GM12878 (cell line): ENCODE measurements around the gene NEAT1. TPM values are rescaled to one million over a fixed set of nuclear protein-coding genes. Genes with fewer than 3 reads are reported as not detected.

Source experiments
- BHLHE40 ChIP-seq, 2 experiments: fragments of 450-650 bp in 1 of 2; IDR thresholded peaks; 2 replicates each; pipeline ENCODE4 v1.6.1; 2011 to 2017; ENCODE audit warnings: low read depth in 2 of 2, borderline replicate concordance in 1 of 2, improper control_type of control experiment in 1 of 2, low read length in 1 of 2, mild to moderate bottlenecking in 1 of 2
- HDGF ChIP-seq: fragments of 450-650 bp; IDR thresholded peaks from 2 replicates; pipeline ENCODE4 v1.6.1; 2016; ENCODE audit warnings: antibody characterized with exemption
- MYC ChIP-seq: IDR thresholded peaks from 2 replicates; pipeline ENCODE4 v1.6.1; 2011; ENCODE audit warnings: mild to moderate bottlenecking, low read length, moderate library complexity, inconsistent platforms; ENCODE audit not compliant: insufficient read depth, insufficient replicate concordance, insufficient read length, severe bottlenecking
- NBN ChIP-seq: fragments of 450-650 bp; IDR thresholded peaks from 2 replicates; pipeline ENCODE4 v1.6.1; 2016
- NFIC ChIP-seq: IDR thresholded peaks from 2 replicates; pipeline ENCODE4 v1.6.1; 2012; ENCODE audit warnings: low read depth, mild to moderate bottlenecking, inconsistent platforms, low read length, moderate library complexity
- POLR2AphosphoS2 ChIP-seq: IDR thresholded peaks from 2 replicates; pipeline ENCODE4 v1.6.1; 2011; ENCODE audit warnings: low read depth, mild to moderate bottlenecking, low read length, improper control_type of control experiment, moderate library complexity
- RAD21 ChIP-seq: IDR thresholded peaks from 2 replicates; pipeline ENCODE4 v1.6.1; 2011; ENCODE audit warnings: mild to moderate bottlenecking, low read depth, low read length, moderate library complexity; ENCODE audit not compliant: insufficient read depth
- RAD51 ChIP-seq: fragments of 450-650 bp; IDR thresholded peaks from 2 replicates; pipeline ENCODE4 v1.6.1; 2016; ENCODE audit warnings: moderate library complexity, mild to moderate bottlenecking, inconsistent platforms
- SMAD1 ChIP-seq: fragments of 450-650 bp; IDR thresholded peaks from 2 replicates; pipeline ENCODE4 v1.6.1; 2018; ENCODE audit warnings: mild to moderate bottlenecking, low read depth; ENCODE audit not compliant: partially characterized antibody
- SMARCA5 ChIP-seq: fragments of 450-650 bp; IDR thresholded peaks from 2 replicates; pipeline ENCODE4 v1.6.1; 2017; ENCODE audit warnings: mild to moderate bottlenecking
- SRF ChIP-seq, 2 experiments: IDR thresholded peaks; 2 replicates each; pipeline ENCODE4 v1.6.1; 2011; ENCODE audit warnings: low read depth in 2 of 2, low read length in 2 of 2, mild to moderate bottlenecking in 1 of 2, moderate library complexity in 1 of 2
- polyA plus RNA-seq, 11 experiments: library from polyadenylated mRNA; depleted of rRNA in 4 of 11; unstranded in 6 of 11; stranded (reverse) in 5 of 11; fragments of >200 nt; fragmentation: Nextera tagmentation in 4 of 11; fragmentation: Illumina TruSeq in 1 of 11; extraction: Ambion mirVana in 4 of 11; extraction: Trizol in 1 of 11; gene quantifications; 1 replicate in 1 of 11; 2 replicates in 10 of 11; pipeline versions ENCODE4 v1.2.1 to v1.2.3, GENCODE V29; 2011 to 2016; ENCODE audit warnings: inconsistent platforms in 2 of 11, missing spikeins in 2 of 11, low read depth in 1 of 11
- total RNA-seq, 4 experiments: library from RNA; depleted of rRNA in 3 of 4; stranded (reverse); fragments of >200 nt in 3 of 4; fragmentation: Illumina TruSeq in 1 of 4; extraction: Trizol in 1 of 4; gene quantifications; 2 replicates each; pipeline versions ENCODE4 v1.2.1 to v1.2.3, GENCODE V29; 2013 to 2021
- TF ChIP-seq, protein P1 (sequence below): IDR thresholded peaks from 2 replicates; pipeline ENCODE4 v1.6.1; 2012; ENCODE audit warnings: low read depth, low read length, improper control_type of control experiment
- TF ChIP-seq, protein P2 (sequence below): IDR thresholded peaks from 2 replicates; pipeline ENCODE4 v1.6.1; 2012; ENCODE audit warnings: low read depth, low read length, improper control_type of control experiment
- TF ChIP-seq, protein P3 (sequence below): IDR thresholded peaks from 2 replicates; pipeline ENCODE4 v1.6.1; 2011; ENCODE audit warnings: borderline replicate concordance, low read depth, mild to moderate bottlenecking, moderate library complexity, mixed read lengths, low read length; ENCODE audit not compliant: insufficient read depth; ENCODE audit errors: extremely low read length
- TF ChIP-seq, protein P4 (sequence below): IDR thresholded peaks from 2 replicates; pipeline ENCODE4 v1.6.1; 2012; ENCODE audit warnings: improper control_type of control experiment, low read depth, low read length; ENCODE audit not compliant: insufficient replicate concordance
- TF ChIP-seq, protein P5 (sequence below): fragments of 450-650 bp; IDR thresholded peaks from 2 replicates; pipeline ENCODE4 v1.6.1; 2017; ENCODE audit warnings: antibody characterized with exemption, mild to moderate bottlenecking, moderate library complexity

The NEAT1 gene
- total and polyA plus RNA-seq, 10 of the 15 experiments (the other 5 are each of a cell fraction or from before 2014, with no cell fraction given) = 13.6 to 328 (median 69.4) TPM

DNA sequence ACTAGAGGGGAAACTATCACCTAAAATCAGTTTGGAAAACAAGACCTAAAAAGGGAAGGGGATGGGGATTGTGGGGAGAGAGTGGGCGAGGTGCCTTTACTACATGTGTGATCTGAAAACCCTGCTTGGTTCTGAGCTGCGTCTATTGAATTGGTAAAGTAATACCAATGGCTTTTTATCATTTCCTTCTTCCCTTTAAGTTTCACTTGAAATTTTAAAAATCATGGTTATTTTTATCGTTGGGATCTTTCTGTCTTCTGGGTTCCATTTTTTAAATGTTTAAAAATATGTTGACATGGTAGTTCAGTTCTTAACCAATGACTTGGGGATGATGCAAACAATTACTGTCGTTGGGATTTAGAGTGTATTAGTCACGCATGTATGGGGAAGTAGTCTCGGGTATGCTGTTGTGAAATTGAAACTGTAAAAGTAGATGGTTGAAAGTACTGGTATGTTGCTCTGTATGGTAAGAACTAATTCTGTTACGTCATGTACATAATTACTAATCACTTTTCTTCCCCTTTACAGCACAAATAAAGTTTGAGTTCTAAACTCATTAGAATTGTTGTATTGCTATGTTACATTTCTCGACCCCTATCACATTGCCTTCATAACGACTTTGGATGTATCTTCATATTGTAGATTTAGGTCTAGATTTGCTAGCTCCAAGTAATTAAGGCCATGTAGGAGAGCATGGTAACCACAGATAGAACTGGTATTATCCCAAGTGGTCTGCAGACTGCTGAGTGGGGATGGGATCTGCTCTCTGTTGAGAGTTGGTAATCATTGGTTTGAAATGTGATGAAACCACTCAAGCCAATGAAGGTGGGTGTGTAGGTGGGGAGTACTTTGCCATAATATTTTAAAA is 3.6 kb downstream of the NEAT1 start (continued):
- TF ChIP-seq SRF (IDR thresholded peaks at IDR 0.05; ENCODE audit: low read depth in 2 of 2, low read length in 2 of 2) = no peak
- peak; percentile 72 to 80; a peak in 3 of 4 replicates for TF ChIP-seq BHLHE40 (IDR thresholded peaks at IDR 0.05; ENCODE audit: borderline replicate concordance in 1 of 2, low read depth in 2 of 2, low read length in 1 of 2)
- TF ChIP-seq SMARCA5 = peak; percentile 73; the same call in 1 of the 2 replicates
- TF ChIP-seq, protein P1, sequence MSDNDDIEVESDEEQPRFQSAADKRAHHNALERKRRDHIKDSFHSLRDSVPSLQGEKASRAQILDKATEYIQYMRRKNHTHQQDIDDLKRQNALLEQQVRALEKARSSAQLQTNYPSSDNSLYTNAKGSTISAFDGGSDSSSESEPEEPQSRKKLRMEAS = no peak
- TF ChIP-seq, protein P2, sequence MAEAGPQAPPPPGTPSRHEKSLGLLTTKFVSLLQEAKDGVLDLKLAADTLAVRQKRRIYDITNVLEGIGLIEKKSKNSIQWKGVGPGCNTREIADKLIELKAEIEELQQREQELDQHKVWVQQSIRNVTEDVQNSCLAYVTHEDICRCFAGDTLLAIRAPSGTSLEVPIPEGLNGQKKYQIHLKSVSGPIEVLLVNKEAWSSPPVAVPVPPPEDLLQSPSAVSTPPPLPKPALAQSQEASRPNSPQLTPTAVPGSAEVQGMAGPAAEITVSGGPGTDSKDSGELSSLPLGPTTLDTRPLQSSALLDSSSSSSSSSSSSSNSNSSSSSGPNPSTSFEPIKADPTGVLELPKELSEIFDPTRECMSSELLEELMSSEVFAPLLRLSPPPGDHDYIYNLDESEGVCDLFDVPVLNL = no peak
- TF ChIP-seq, protein P3, sequence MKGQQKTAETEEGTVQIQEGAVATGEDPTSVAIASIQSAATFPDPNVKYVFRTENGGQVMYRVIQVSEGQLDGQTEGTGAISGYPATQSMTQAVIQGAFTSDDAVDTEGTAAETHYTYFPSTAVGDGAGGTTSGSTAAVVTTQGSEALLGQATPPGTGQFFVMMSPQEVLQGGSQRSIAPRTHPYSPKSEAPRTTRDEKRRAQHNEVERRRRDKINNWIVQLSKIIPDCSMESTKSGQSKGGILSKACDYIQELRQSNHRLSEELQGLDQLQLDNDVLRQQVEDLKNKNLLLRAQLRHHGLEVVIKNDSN = no peak
- peak; percentile 91 for TF ChIP-seq POLR2AphosphoS2
- TF ChIP-seq, protein P4, sequence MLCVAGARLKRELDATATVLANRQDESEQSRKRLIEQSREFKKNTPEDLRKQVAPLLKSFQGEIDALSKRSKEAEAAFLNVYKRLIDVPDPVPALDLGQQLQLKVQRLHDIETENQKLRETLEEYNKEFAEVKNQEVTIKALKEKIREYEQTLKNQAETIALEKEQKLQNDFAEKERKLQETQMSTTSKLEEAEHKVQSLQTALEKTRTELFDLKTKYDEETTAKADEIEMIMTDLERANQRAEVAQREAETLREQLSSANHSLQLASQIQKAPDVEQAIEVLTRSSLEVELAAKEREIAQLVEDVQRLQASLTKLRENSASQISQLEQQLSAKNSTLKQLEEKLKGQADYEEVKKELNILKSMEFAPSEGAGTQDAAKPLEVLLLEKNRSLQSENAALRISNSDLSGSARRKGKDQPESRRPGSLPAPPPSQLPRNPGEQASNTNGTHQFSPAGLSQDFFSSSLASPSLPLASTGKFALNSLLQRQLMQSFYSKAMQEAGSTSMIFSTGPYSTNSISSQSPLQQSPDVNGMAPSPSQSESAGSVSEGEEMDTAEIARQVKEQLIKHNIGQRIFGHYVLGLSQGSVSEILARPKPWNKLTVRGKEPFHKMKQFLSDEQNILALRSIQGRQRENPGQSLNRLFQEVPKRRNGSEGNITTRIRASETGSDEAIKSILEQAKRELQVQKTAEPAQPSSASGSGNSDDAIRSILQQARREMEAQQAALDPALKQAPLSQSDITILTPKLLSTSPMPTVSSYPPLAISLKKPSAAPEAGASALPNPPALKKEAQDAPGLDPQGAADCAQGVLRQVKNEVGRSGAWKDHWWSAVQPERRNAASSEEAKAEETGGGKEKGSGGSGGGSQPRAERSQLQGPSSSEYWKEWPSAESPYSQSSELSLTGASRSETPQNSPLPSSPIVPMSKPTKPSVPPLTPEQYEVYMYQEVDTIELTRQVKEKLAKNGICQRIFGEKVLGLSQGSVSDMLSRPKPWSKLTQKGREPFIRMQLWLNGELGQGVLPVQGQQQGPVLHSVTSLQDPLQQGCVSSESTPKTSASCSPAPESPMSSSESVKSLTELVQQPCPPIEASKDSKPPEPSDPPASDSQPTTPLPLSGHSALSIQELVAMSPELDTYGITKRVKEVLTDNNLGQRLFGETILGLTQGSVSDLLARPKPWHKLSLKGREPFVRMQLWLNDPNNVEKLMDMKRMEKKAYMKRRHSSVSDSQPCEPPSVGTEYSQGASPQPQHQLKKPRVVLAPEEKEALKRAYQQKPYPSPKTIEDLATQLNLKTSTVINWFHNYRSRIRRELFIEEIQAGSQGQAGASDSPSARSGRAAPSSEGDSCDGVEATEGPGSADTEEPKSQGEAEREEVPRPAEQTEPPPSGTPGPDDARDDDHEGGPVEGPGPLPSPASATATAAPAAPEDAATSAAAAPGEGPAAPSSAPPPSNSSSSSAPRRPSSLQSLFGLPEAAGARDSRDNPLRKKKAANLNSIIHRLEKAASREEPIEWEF = peak; percentile 61
- no peak; the same call in 1 of the 2 replicates for TF ChIP-seq RAD51
- no peak for TF ChIP-seq MYC
- TF ChIP-seq RAD21 = no peak
- no peak for TF ChIP-seq NFIC
- peak; percentile 84 for TF ChIP-seq SMAD1
- TF ChIP-seq NBN = peak; percentile 87
- TF ChIP-seq, protein P5, sequence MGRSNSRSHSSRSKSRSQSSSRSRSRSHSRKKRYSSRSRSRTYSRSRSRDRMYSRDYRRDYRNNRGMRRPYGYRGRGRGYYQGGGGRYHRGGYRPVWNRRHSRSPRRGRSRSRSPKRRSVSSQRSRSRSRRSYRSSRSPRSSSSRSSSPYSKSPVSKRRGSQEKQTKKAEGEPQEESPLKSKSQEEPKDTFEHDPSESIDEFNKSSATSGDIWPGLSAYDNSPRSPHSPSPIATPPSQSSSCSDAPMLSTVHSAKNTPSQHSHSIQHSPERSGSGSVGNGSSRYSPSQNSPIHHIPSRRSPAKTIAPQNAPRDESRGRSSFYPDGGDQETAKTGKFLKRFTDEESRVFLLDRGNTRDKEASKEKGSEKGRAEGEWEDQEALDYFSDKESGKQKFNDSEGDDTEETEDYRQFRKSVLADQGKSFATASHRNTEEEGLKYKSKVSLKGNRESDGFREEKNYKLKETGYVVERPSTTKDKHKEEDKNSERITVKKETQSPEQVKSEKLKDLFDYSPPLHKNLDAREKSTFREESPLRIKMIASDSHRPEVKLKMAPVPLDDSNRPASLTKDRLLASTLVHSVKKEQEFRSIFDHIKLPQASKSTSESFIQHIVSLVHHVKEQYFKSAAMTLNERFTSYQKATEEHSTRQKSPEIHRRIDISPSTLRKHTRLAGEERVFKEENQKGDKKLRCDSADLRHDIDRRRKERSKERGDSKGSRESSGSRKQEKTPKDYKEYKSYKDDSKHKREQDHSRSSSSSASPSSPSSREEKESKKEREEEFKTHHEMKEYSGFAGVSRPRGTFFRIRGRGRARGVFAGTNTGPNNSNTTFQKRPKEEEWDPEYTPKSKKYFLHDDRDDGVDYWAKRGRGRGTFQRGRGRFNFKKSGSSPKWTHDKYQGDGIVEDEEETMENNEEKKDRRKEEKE = no peak
- TF ChIP-seq HDGF = no peak
